Testis (tissue), 2 donors: ENCODE measurements around the gene SP4.
"Not testable (repeated sequence)": the region's sequence is repeated elsewhere in the genome, so short reads cannot be mapped to it uniquely, and the experiment has no call there.

Experiments used
- CTCF ChIP-seq, 3 experiments: fragments of 450-650 bp in 2 of 3; fragments of 200-600 bp in 1 of 3; sonication (generic) in 1 of 3; IDR thresholded peaks; one replicate each; pipeline ENCODE4 v1.5.1; 2016 to 2019; ENCODE audit warnings: antibody characterized with exemption in 3 of 3, mild to moderate bottlenecking in 2 of 3, moderate library complexity in 1 of 3
- POLR2A ChIP-seq: fragments of 450-650 bp; IDR thresholded peaks from one replicate; pipeline ENCODE4 v1.6.1; 2017; ENCODE audit warnings: antibody characterized with exemption, mild to moderate bottlenecking, moderate library complexity

- not testable (repeated sequence) for TF ChIP-seq CTCF (IDR thresholded peaks at IDR 0.05); POLR2A
Observed at GRCh38 chr7:21532485-21532884, 104.6 kb downstream of the SP4 start.
